NCI-H146 treated with DMSO at 0.1 percent for 48 hours (cell line): ENCODE data around the gene RAB31.

Experiments
- DNase-seq: peaks from one replicate; lab custom pipeline; 2025; ENCODE audit not compliant: unreplicated experiment; lab: John Stamatoyannopoulos, UW

Gene RAB31

GRCh38 chr18:9902832-9903231 is 194.7 kb downstream of the RAB31 start:
- DNase-seq, result no peak

DNA sequence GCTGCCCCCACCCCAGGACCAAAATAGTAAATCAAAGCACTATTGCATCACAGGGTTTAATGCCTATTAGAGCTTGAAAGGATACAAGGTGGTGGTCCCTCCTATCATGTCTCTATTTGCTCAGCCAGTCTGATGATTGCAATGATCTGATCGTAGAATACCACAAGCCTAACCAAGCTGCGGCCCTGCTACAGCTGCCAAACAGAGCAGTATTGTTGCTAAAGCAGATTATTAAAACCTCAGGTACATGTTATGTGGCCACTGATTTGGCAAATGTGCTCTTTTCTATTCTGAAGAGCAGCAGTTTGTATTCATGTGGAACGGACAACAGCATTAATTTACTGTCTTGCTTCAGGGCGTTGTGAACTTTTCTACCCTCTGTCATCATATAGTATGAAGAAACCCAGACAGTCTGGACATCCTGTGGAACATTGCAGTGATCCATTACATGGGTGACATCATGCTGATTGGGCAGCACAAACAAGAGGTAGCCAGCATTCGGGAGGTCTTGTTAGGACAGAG is 197.4 kb downstream of the RAB31 start:
- DNase-seq, result no peak

DNA sequence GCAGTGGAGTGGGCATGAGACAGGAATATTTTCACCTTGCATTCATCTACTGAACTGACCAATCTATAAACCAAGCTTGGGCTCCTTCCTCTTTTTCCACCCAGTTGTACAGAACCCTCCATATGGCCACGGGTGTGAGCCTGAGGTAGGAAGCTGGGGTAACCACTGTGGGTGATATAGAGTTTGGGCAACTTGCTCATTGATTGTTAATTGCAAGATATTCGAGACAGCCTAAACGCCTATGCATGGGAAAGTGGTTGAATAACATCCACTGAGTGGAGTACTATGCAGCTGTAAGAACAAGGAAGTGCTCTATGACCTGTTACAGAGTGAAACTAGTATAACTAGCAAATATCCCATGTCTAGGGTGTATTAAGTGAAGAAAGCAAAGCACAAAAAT is 198.4 kb downstream of the RAB31 start:
- no peak for DNase-seq

GRCh38 chr18:9907867-9908266 is 199.8 kb downstream of the RAB31 start:
- DNase-seq, result no peak

- no peak for DNase-seq
Observed at GRCh38 chr18:9910071-9910470, 202.0 kb downstream of the RAB31 start.

GRCh38 chr18:9910661-9911060 is 202.6 kb downstream of the RAB31 start:
- DNase-seq, result no peak

DNA sequence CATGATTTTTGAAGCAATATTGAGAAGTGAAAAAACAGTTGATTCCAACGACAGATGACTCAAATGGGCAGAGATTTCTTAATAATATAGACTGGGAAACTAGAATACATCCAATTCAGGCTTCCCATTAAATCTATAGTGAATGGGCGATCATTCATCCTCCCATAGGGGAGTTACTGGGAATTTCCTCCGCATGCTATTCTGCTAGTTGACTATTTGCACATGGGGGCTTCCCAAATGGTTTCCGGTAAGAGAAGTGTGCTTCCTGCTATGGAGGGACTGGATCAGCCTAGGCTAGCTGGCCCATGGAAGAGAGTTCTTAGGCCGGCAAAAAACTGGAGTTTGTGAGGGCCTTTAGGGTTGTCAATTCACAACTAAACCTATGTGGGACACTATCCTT is 203.1 kb downstream of the RAB31 start:
- DNase-seq, result no peak
